HEK293 (cell line): ENCODE data around the gene SLC44A1.

Experiments used
- CTCF ChIA-PET: fragments of 350-600 bp; formaldehyde crosslinking; extraction: SDS; loops from one replicate; lab custom pipeline; 2021; ENCODE audit warnings: antibody characterized with exemption; lab: Yijun Ruan, JAX
- POLR2A ChIA-PET: fragments of 300-600 bp; formaldehyde crosslinking; extraction: SDS; loops from one replicate; lab custom pipeline; 2020; ENCODE audit warnings: antibody characterized with exemption, inconsistent platforms; lab: Yijun Ruan, JAX
- H3K27ac ChIP-seq: fragments of 200-500 bp; sonication (Bioruptor generic); 2 replicates; pipeline ENCODE4 v1.5.1; 2014; ENCODE audit warnings: low read depth, low read length, control low read depth, inconsistent platforms; ENCODE audit errors: extremely low read depth
- H3K36me3 ChIP-seq, 2 experiments: fragments of 200-500 bp in 1 of 2; sonication (Bioruptor generic) in 1 of 2; 1 replicate in 1 of 2; 2 replicates in 1 of 2; pipeline ENCODE4 v1.5.1; 2014 to 2017; ENCODE audit warnings: inconsistent platforms in 2 of 2, low read length in 2 of 2; ENCODE audit not compliant: control insufficient read depth in 2 of 2, insufficient read depth in 1 of 2
- H3K4me1 ChIP-seq: fragments of 200-500 bp; sonication (Bioruptor generic); 2 replicates; pipeline ENCODE4 v1.5.1; 2014; ENCODE audit warnings: mild to moderate bottlenecking, low read length, inconsistent platforms; ENCODE audit not compliant: control insufficient read depth, insufficient read depth
- H3K4me3 ChIP-seq: 2 replicates; pipeline ENCODE4 v1.5.1; 2011; ENCODE audit warnings: low read depth, mild to moderate bottlenecking, control low read depth, low read length, moderate library complexity
- H3K9me3 ChIP-seq: fragments of 200-500 bp; sonication (Bioruptor generic); 2 replicates; pipeline ENCODE4 v1.5.1; 2014; ENCODE audit warnings: low read depth, low read length, inconsistent platforms; ENCODE audit not compliant: control insufficient read depth, insufficient read depth
- EGR2 ChIP-seq: fragments of 450-650 bp; formaldehyde crosslinking; IDR thresholded peaks from 2 replicates; pipeline ENCODE4 v1.5.1; 2016; ENCODE audit warnings: low read depth, missing biosample characterization, missing genetic modification characterization
- HOXC10 ChIP-seq: sonication (generic); formaldehyde crosslinking; IDR thresholded peaks from 2 replicates; pipeline ENCODE4 v1.8.1; 2023; ENCODE audit warnings: mild to moderate bottlenecking, missing genetic modification reagents
- KLF1 ChIP-seq: fragments of 450-650 bp; formaldehyde crosslinking; IDR thresholded peaks from 2 replicates; pipeline ENCODE4 v1.5.1; 2016; ENCODE audit warnings: missing biosample characterization, missing genetic modification characterization
- REST ChIP-seq: fragments of 450-650 bp; formaldehyde crosslinking; IDR thresholded peaks from 2 replicates; pipeline ENCODE4 v1.5.1; 2016; ENCODE audit warnings: missing biosample characterization, missing genetic modification characterization
- ZBTB11 ChIP-seq: fragments of 450-650 bp; formaldehyde crosslinking; conservative IDR thresholded peaks from 2 replicates; pipeline ENCODE4 v1.5.1; 2016; ENCODE audit warnings: low read depth, missing biosample characterization, missing genetic modification characterization
- ZNF184 ChIP-seq: fragments of 450-650 bp; IDR thresholded peaks from 2 replicates; pipeline ENCODE4 v1.5.1; 2018; ENCODE audit warnings: missing biosample characterization, mild to moderate bottlenecking, missing genetic modification characterization
- ZNF362 ChIP-seq: fragments of 450-650 bp; formaldehyde crosslinking; IDR thresholded peaks from 2 replicates; pipeline ENCODE4 v1.5.1; 2016; ENCODE audit warnings: missing biosample characterization, missing genetic modification characterization
- ZNF366 ChIP-seq: fragments of 450-650 bp; formaldehyde crosslinking; conservative IDR thresholded peaks from 2 replicates; pipeline ENCODE4 v1.5.1; 2016; ENCODE audit warnings: missing biosample characterization, missing genetic modification characterization
- ZNF398 ChIP-seq: fragments of 450-650 bp; formaldehyde crosslinking; IDR thresholded peaks from 2 replicates; pipeline ENCODE4 v1.5.1; 2017; ENCODE audit warnings: missing biosample characterization, missing genetic modification characterization
- ZNF664 ChIP-seq: fragments of 450-650 bp; formaldehyde crosslinking; IDR thresholded peaks from 2 replicates; pipeline ENCODE4 v1.5.1; 2016; ENCODE audit warnings: missing biosample characterization, missing genetic modification characterization
- ZNF704 ChIP-seq: fragments of 450-650 bp; formaldehyde crosslinking; IDR thresholded peaks from 2 replicates; pipeline ENCODE4 v1.5.1; 2016; ENCODE audit warnings: missing biosample characterization, missing genetic modification characterization

The SLC44A1 gene

GRCh38 chr9:105355781-105356180, 111.3 kb downstream of the SLC44A1 start:
- Histone ChIP-seq H3K9me3 (no peaks in the 10 kb centered on the region), H3K4me1 (no peaks in the 10 kb centered on the region), H3K27ac (no peak overlapping the region), H3K36me3 (peaks cover 0 to 12% of the 10 kb centered on the region in 2 experiments; a peak in 1 of 3 replicates), H3K4me3 (no peak overlapping the region)
- CTCF ChIA-PET = interaction anchor here (2.1 kb wide), 1 partner anchor 60 kb away, joined by 4 read pairs; no protein-coding TSS in a partner anchor
- POLR2A ChIA-PET = no interaction called here
- TF ChIP-seq KLF1 (tag by site-specific recombination) = 0 out of 2 replicates have a peak, but pooled peaks have one; percentile 24
- no peak for TF ChIP-seq ZNF704

- H3K9me3 ChIP-seq = no peaks in the 10 kb centered on the region
- peak; percentile 55; the same call in 1 of the 2 replicates for TF ChIP-seq ZNF664 (tag by site-specific recombination)
- no peak for TF ChIP-seq EGR2 (tag by site-specific recombination)
- no peak for TF ChIP-seq REST (tag by site-specific recombination)
- H3K4me3 ChIP-seq = no peak overlapping the region
- ChIA-PET POLR2A (no interaction called here), CTCF (interaction anchor here (0.5 to 0.6 kb wide), 2 partner anchors 46 to 175 kb away, joined by 3 to 4 read pairs; no protein-coding TSS in a partner anchor)
- H3K4me1 ChIP-seq = no peaks in the 10 kb centered on the region
- peaks cover 2 to 27% of the 10 kb centered on the region in 2 experiments; a peak in 2 of 3 replicates for H3K36me3 ChIP-seq
- H3K27ac ChIP-seq = no peak overlapping the region
Measured at GRCh38 chr9:105357937-105358336, 113.5 kb downstream of the SLC44A1 start.

- CTCF ChIA-PET = interaction anchor here (1.1 kb wide), 1 partner anchor 17 kb away, joined by 3 read pairs; no protein-coding TSS in a partner anchor
- peaks cover 3 to 35% of the 10 kb centered on the region in 2 experiments; a peak in 2 of 3 replicates for H3K36me3 ChIP-seq
- POLR2A ChIA-PET = no interaction called here
- no peak overlapping the region for H3K4me3 ChIP-seq
- TF ChIP-seq ZNF366 = no peak
- TF ChIP-seq HOXC10 (CRISPR knock-in tag) = no peak
- no peak for TF ChIP-seq ZNF362 (tag by site-specific recombination)
- TF ChIP-seq ZNF184 (tag by site-specific recombination) = no peak
- no peak for TF ChIP-seq ZBTB11 (tag by site-specific recombination)
- no peak for TF ChIP-seq ZNF398 (tag by site-specific recombination)
- no peaks in the 10 kb centered on the region for H3K9me3 ChIP-seq
- H3K4me1 ChIP-seq = no peaks in the 10 kb centered on the region
- no peak overlapping the region for H3K27ac ChIP-seq
Measured at GRCh38 chr9:105359892-105360291, 115.4 kb downstream of the SLC44A1 start.
